GM08714 (cell line): ENCODE measurements around the gene DPF1.
"Not testable (repeated sequence)": the region's sequence is repeated elsewhere in the genome, so short reads cannot be mapped to it uniquely, and the experiment has no call there.

Experiments
- H3K4me3 ChIP-seq: fragments of 200-500 bp; sonication (Bioruptor generic); 2 replicates; pipeline ENCODE4 v1.5.1; 2014; ENCODE audit warnings: mild to moderate bottlenecking, low read length, inconsistent platforms
- ZNF274 ChIP-seq: IDR thresholded peaks from 2 replicates; pipeline ENCODE4 v1.6.1; 2012; ENCODE audit warnings: mild to moderate bottlenecking, low read depth, low read length

The DPF1 gene

DNA sequence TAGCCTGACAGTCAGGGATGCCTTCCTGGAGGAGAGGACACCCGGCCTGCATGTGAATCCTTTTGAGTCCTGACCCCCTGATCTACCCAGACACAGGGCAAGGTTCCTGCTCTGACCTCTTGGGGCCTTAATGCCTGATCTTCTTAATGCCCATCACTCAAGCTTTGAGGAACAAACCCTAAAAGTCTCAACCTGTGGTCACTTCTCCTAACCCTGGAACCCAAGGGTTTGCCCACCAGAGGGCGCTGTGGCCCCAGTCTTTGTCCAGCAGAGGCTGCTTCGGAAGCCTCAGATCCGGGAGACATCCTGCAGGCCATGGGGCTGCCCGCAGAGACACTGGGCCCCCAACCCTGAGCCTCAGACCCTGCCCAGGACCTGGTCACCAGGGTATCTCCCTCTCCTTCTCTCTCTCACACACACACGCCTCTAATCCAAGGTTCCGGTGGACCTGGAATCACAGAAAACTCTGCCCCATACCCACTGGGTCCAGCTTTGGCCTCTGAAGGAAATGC is 9.8 kb upstream of the DPF1 start:
- no peak for TF ChIP-seq ZNF274
- no peak overlapping the region for H3K4me3 ChIP-seq

GRCh38 chr19:38231918-38232317 is 7.9 kb upstream of the DPF1 start:
- no peak overlapping the region for H3K4me3 ChIP-seq
- no peak for TF ChIP-seq ZNF274

GRCh38 chr19:38230506-38231133 is 6.6 kb upstream of the DPF1 start:
- not testable (repeated sequence) for H3K4me3 ChIP-seq

GRCh38 chr19:38229585-38230073 is 5.6 kb upstream of the DPF1 start:
- H3K4me3 ChIP-seq, result no peak overlapping the region; the same call in 1 of the 2 replicates
- TF ChIP-seq ZNF274, result no peak

GRCh38 chr19:38228491-38229439 is 4.7 kb upstream of the DPF1 start:
- H3K4me3 ChIP-seq, result peak overlapping the region; percentile 36
- TF ChIP-seq ZNF274, result no peak

DNA sequence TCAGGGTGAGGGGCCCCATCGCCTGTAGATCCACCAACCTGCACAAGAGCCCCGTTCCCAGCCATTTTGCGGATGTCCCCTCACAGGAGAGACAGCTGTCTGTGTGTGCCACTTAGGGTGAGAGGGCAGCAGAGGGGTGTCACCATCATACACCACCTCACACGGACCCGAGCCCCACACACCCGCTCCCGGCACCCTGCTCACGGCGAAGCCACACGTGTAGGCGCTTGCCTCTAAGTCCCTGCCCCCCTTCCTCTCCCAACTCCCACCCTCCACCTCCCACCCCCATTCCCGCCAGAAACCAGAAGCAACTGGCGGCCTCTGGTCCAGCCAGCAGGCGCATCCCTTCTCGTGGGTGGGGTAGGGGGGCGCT is 4.0 kb upstream of the DPF1 start:
- no peak overlapping the region for H3K4me3 ChIP-seq
- TF ChIP-seq ZNF274, result no peak

- no peak overlapping the region for H3K4me3 ChIP-seq
- TF ChIP-seq ZNF274, result no peak
Observed at GRCh38 chr19:38227287-38228004, 3.4 kb upstream of the DPF1 start.

- not testable (repeated sequence) for H3K4me3 ChIP-seq
Observed at GRCh38 chr19:38224863-38225218, 819 bp upstream of the DPF1 start.

GRCh38 chr19:38223617-38224013 is 407 bp downstream of the DPF1 start:
- TF ChIP-seq ZNF274, result no peak
- H3K4me3 ChIP-seq, result peak overlapping the region; percentile 61

DNA sequence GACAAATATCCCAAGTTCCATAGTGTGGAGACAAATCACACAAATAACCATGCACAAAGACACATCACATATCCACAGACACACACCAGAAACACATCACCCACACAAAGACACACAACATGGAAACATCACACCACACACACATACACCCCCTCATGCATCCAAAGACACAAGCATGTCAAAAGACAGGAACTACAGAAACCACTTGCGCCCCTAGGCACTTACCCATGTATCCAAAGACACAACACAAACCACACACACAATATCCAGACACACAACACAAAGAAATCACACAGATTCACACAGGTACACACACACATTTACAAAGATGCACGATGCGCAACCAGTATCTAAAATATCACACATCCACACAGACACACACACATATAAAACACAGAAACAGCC is 901 bp downstream of the DPF1 start:
- peak overlapping the region; percentile 61; the same call in 1 of the 2 replicates for H3K4me3 ChIP-seq
- TF ChIP-seq ZNF274, result no peak

DNA sequence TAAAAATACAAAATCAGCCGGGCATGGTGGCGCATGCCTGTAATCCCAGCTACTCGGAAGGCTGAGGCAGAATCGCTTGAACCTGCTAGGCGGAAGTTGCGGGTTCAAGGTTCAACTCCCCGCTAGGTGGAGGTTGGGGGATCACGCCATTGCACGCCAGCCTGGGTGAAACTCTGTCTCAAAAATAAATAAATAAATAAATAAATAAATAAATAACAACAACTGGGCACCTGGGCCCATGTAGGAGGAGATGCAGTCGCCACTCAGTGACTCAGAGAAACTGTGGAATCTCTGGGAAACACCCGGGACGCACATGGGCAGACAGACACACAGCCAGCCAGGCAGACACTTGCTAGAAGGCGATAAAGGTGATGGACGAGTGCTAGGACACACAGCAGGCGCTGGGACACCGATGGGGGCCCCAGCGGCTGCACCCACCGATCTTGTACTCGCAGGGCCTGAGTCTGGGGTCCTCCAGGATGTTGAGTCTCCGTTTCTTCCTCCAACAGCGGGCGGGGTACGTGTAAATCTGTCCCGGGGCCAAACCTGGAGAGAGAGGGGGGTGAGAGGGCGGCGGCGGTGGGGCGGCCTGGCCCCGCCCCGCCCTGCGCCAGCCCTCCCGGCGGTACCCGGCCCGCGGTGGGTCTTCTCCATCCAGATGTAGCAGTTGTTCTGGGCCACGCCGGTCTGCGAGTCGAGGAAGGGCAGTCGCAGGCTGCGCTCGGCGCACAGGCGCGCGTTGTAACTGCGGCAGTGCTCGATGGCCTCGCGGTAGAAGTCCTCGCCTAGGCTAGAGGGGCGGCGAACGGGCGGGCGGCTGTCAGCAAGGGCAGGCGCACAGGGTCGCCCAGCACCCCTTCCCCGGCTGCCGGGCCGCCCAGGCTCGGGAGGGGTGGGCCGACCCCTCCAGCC is 1.8 kb downstream of the DPF1 start:
- no peak for TF ChIP-seq ZNF274
- no peak overlapping the region for H3K4me3 ChIP-seq

GRCh38 chr19:38221421-38221820 is 2.6 kb downstream of the DPF1 start:
- H3K4me3 ChIP-seq, result no peak overlapping the region
- TF ChIP-seq ZNF274, result no peak

GRCh38 chr19:38219221-38219620 is 4.8 kb downstream of the DPF1 start:
- H3K4me3 ChIP-seq, result no peak overlapping the region
- no peak for TF ChIP-seq ZNF274

DNA sequence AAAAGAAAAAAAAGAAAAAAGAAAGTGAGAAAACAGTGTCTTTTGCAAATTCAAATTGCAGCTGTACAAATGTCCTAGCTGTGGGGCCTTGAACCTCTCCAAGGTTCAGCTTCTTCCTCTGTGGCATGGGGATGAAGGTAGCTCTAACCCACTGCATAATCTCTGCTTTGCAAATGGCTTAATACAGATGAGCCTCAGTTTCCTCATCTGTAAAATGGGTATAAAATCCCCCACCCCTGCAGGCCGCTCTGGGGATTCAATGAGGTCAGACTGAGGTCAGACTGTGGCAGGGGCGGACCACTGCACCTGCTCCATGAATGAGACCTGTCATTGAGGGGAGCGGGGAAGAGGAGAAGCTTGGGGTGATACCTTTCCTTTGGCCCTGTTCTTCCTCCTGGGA is 5.8 kb downstream of the DPF1 start:
- no peak for TF ChIP-seq ZNF274
- no peak overlapping the region for H3K4me3 ChIP-seq
